Ovary (tissue), 3 donors: Measurements from ENCODE around the gene GNPAT.

Source experiments
- CTCF ChIP-seq, 3 donors: fragments of 450-650 bp in 2 of 3; fragments of 200-600 bp in 1 of 3; IDR thresholded peaks; one replicate each; pipeline versions ENCODE4 v1.5.1 to v1.8.0; 2016 to 2022; ENCODE audit warnings: antibody characterized with exemption in 3 of 3, mild to moderate bottlenecking in 1 of 3
- POLR2A ChIP-seq: fragments of 450-650 bp; IDR thresholded peaks from one replicate; pipeline ENCODE4 v1.6.1; 2017; ENCODE audit warnings: antibody characterized with exemption, mild to moderate bottlenecking, moderate library complexity
- donor health status: DM: no; HTN: no; CAD: no.

- TF ChIP-seq CTCF (IDR thresholded peaks at IDR 0.05) (no peak), POLR2A (no peak)
Observed at GRCh38 chr1:231213831-231214573, 27.0 kb upstream of the GNPAT start.
